K562 (cell line): ENCODE results near the gene NFATC3. TPM values are rescaled to one million over a fixed set of nuclear protein-coding genes. Genes with fewer than 3 reads are reported as not detected.
A peak's percentile ranks its signal among the peaks of the same experiment; 100 is the strongest.

Experiments
- ARID1B ChIP-seq: fragments of 450-650 bp; IDR thresholded peaks from 2 replicates; pipeline ENCODE4 v1.6.1; 2016; ENCODE audit warnings: antibody characterized with exemption, mild to moderate bottlenecking, inconsistent platforms
- GTF2B ChIP-seq: IDR thresholded peaks from 2 replicates; pipeline ENCODE4 v1.6.1; 2011; ENCODE audit not compliant: insufficient read length; ENCODE audit errors: extremely low read depth
- GTF2F1 ChIP-seq: IDR thresholded peaks from 2 replicates; pipeline ENCODE4 v1.6.1; 2011; ENCODE audit warnings: low read depth, low read length, improper control_type of control experiment
- GTF3C2 ChIP-seq: IDR thresholded peaks from 3 replicates; pipeline ENCODE4 v1.6.1; 2011; ENCODE audit warnings: borderline replicate concordance, mild to moderate bottlenecking, moderate library complexity; ENCODE audit not compliant: insufficient read length; ENCODE audit errors: extremely low read depth
- ILF3 ChIP-seq: fragments of 450-650 bp; IDR thresholded peaks from 2 replicates; pipeline ENCODE4 v1.6.1; 2018; ENCODE audit warnings: antibody characterized with exemption, mild to moderate bottlenecking, moderate library complexity, borderline replicate concordance
- PCBP1 ChIP-seq: fragments of 200-400 bp; formaldehyde crosslinking; IDR thresholded peaks from 2 replicates; pipeline ENCODE4 v1.6.1; 2018; ENCODE audit warnings: mild to moderate bottlenecking, low read depth, low read length; ENCODE audit not compliant: poor library complexity, severe bottlenecking
- RB1 ChIP-seq: fragments of 450-650 bp; IDR thresholded peaks from 2 replicates; pipeline ENCODE4 v1.6.1; 2017; ENCODE audit warnings: low read depth, mild to moderate bottlenecking
- SMARCE1 ChIP-seq: fragments of 450-650 bp; IDR thresholded peaks from 2 replicates; pipeline ENCODE4 v1.7.1; 2016; ENCODE audit warnings: mild to moderate bottlenecking
- TAL1 ChIP-seq: fragments of 450-650 bp; IDR thresholded peaks from 2 replicates; pipeline ENCODE4 v1.6.1; 2016; ENCODE audit warnings: mild to moderate bottlenecking
- TEAD1 ChIP-seq, 2 experiments: fragments of 450-650 bp in 1 of 2; sonication (generic) in 1 of 2; formaldehyde crosslinking; IDR thresholded peaks; 2 replicates each; pipeline versions ENCODE4 v1.4.0 to v1.8.0; 2020 to 2022; ENCODE audit warnings: mild to moderate bottlenecking in 2 of 2, missing genetic modification reagents in 1 of 2
- ZBTB1 ChIP-seq: sonication (generic); formaldehyde crosslinking; IDR thresholded peaks from 2 replicates; pipeline ENCODE4 v1.8.1; 2023; ENCODE audit warnings: missing genetic modification reagents, low read depth, mild to moderate bottlenecking, borderline replicate concordance
- ZBTB2 ChIP-seq: fragments of 450-650 bp; IDR thresholded peaks from 2 replicates; pipeline ENCODE4 v1.6.1; 2016; ENCODE audit warnings: antibody characterized with exemption
- ZNF224 ChIP-seq: sonication (generic); formaldehyde crosslinking; IDR thresholded peaks from 2 replicates; pipeline ENCODE4 v1.8.0; 2022; ENCODE audit warnings: mild to moderate bottlenecking, missing genetic modification reagents
- ZNF449 ChIP-seq: fragments of 250-450 bp; sonication (Bioruptor Pico); IDR thresholded peaks from 2 replicates; pipeline ENCODE4 v1.8.0; 2022; ENCODE audit warnings: moderate library complexity, mild to moderate bottlenecking, inconsistent platforms
- polyA plus RNA-seq, 8 experiments: library from polyadenylated mRNA; depleted of rRNA in 4 of 8; stranded (reverse) in 5 of 8; unstranded in 3 of 8; fragments of >200 nt; fragmentation: Nextera tagmentation in 2 of 8; fragmentation: Illumina TruSeq in 1 of 8; extraction: Ambion mirVana in 2 of 8; extraction: Trizol in 1 of 8; gene quantifications; 2 replicates each; pipeline versions ENCODE4 v1.2.1 to v1.2.3, GENCODE V29; 2011 to 2014; ENCODE audit warnings: inconsistent platforms in 1 of 8, missing spikeins in 1 of 8
- total RNA-seq, 7 experiments: library from RNA; depleted of rRNA in 6 of 7; stranded (reverse); fragments of >200 nt in 6 of 7; fragmentation: Illumina TruSeq in 2 of 7; extraction: Trizol in 2 of 7; gene quantifications; 2 replicates each; pipeline versions ENCODE4 v1.2.1 to v1.2.3, GENCODE V29; 2011 to 2021; ENCODE audit warnings: low replicate concordance in 1 of 7
- TF ChIP-seq, protein P1 (sequence below): fragments of 250-450 bp; sonication (Bioruptor Pico); IDR thresholded peaks from 2 replicates; pipeline ENCODE4 v1.9.0; 2021; ENCODE audit warnings: mild to moderate bottlenecking
- TF ChIP-seq, protein P2 (sequence below): fragments of 450-650 bp; IDR thresholded peaks from 2 replicates; pipeline ENCODE4 v1.6.1; 2016; ENCODE audit warnings: mild to moderate bottlenecking

Gene NFATC3
- total and polyA plus RNA-seq, 9 of the 15 experiments (the other 6 are each of a cell fraction or from before 2014, with no cell fraction given), result 15.7 to 98.4 (median 59.4) TPM

DNA sequence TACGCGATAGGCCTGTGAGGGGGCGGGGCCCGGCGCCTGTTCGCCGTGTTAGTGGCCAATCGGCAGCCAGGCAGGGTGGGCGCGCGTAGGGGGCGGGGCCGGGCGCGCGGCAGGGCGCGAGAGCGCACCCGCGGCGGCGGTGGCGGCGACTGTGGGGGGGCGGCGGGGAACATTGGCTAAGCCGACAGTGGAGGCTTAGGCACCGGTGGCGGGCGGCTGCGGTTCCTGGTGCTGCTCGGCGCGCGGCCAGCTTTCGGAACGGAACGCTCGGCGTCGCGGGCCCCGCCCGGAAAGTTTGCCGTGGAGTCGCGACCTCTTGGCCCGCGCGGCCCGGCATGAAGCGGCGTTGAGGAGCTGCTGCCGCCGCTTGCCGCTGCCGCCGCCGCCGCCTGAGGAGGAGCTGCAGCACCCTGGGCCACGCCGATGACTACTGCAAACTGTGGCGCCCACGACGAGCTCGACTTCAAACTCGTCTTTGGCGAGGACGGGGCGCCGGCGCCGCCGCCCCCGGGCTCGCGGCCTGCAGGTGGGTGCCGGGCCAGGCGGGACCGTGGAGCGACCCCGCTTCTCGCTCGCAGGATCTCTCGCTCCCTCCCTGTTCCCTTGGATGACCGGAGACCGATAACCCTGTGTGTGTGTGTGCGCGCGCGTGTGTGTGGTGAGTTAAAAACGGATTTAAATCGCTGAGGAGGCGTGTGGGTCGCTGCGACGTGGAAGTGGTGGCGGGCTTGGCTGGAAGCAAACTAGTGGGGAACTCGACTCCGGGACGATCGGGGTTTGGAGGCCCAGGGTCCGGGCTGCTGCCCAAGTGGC is at the start of gene NFATC3 (continued):
- TF ChIP-seq GTF2B (no peak), ILF3 (no peak), TAL1 (no peak), ZNF224 (CRISPR knock-in tag) (no peak), RB1 (peak; percentile 85; the same call in 1 of the 2 replicates), TEAD1 (CRISPR knock-in tag; IDR thresholded peaks at IDR 0.05) (peak in 1 of 2 experiments; percentile 70; a peak in 2 of 4 replicates), ARID1B (0 out of 2 replicates have a peak, but pooled peaks have one; percentile 6), SMARCE1 (0 out of 2 replicates have a peak, but pooled peaks have one; percentile 14), ZNF449 (no peak), ZBTB1 (peak; percentile 64; the same call in 1 of the 2 replicates), ZBTB2 (peak; percentile 72), PCBP1 (no peak), GTF2F1 (peak; percentile 20; the same call in 1 of the 2 replicates), GTF3C2 (no peak)
- TF ChIP-seq, protein P1, sequence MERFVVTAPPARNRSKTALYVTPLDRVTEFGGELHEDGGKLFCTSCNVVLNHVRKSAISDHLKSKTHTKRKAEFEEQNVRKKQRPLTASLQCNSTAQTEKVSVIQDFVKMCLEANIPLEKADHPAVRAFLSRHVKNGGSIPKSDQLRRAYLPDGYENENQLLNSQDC (CRISPR knock-in tag), result no peak
- TF ChIP-seq, protein P2, sequence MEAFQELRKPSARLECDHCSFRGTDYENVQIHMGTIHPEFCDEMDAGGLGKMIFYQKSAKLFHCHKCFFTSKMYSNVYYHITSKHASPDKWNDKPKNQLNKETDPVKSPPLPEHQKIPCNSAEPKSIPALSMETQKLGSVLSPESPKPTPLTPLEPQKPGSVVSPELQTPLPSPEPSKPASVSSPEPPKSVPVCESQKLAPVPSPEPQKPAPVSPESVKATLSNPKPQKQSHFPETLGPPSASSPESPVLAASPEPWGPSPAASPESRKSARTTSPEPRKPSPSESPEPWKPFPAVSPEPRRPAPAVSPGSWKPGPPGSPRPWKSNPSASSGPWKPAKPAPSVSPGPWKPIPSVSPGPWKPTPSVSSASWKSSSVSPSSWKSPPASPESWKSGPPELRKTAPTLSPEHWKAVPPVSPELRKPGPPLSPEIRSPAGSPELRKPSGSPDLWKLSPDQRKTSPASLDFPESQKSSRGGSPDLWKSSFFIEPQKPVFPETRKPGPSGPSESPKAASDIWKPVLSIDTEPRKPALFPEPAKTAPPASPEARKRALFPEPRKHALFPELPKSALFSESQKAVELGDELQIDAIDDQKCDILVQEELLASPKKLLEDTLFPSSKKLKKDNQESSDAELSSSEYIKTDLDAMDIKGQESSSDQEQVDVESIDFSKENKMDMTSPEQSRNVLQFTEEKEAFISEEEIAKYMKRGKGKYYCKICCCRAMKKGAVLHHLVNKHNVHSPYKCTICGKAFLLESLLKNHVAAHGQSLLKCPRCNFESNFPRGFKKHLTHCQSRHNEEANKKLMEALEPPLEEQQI, result no peak
